IMR-90 (cell line): Measurements from ENCODE around the gene ZFHX3. TPM values are rescaled to one million over a fixed set of nuclear protein-coding genes. Genes with fewer than 3 reads are reported as not detected.

Experiments
- ATAC-seq: fragments of 200-7000 bp; cut with Tn5 transposase; 2 replicates; pipeline ENCODE4 v1.9.1; 2020; ENCODE audit warnings: low read depth, mild to moderate bottlenecking, moderate library complexity
- BruUV-seq: library from RNA; stranded (reverse); fragments of 400-500 nt; replicated peaks from 2 replicates; lab custom pipeline; 2021; lab: Mats Ljungman, UMichigan
- CTCF ChIA-PET: fragments of 300-600 bp; formaldehyde crosslinking; extraction: SDS; loops from one replicate; lab custom pipeline; 2021; ENCODE audit warnings: antibody characterized with exemption; lab: Yijun Ruan, JAX
- POLR2A ChIA-PET: fragments of 300-600 bp; sonication (Branson Sonifier 250); formaldehyde crosslinking; loops from one replicate; lab custom pipeline; 2022; ENCODE audit warnings: antibody characterized with exemption; ENCODE audit not compliant: unreplicated experiment; lab: Charles Lee
- DNase-seq: peaks from one replicate; pipeline ENCODE4 v3.0.0; 2013
- H2AFZ ChIP-seq: replicated peaks from 2 replicates; pipeline ENCODE3; 2013; ENCODE audit warnings: low read length, mild to moderate bottlenecking; ENCODE audit not compliant: poor library complexity
- H2AK5ac ChIP-seq: 2 replicates; pipeline ENCODE4 v1.6.1; 2013; ENCODE audit warnings: low read depth, low read length, inconsistent platforms
- H2AK9ac ChIP-seq: replicated peaks from 2 replicates; pipeline ENCODE3; 2013; ENCODE audit warnings: mild to moderate bottlenecking, low read depth, low read length, moderate library complexity; ENCODE audit not compliant: poor library complexity
- H2BK120ac ChIP-seq: 2 replicates; pipeline ENCODE4 v1.6.1; 2013; ENCODE audit warnings: low read depth, low read length, inconsistent platforms
- H2BK15ac ChIP-seq: 3 replicates; pipeline ENCODE4 v1.6.1; 2013; ENCODE audit warnings: low read depth, low read length, inconsistent platforms
- H2BK20ac ChIP-seq: 2 replicates; pipeline ENCODE4 v1.6.1; 2013; ENCODE audit warnings: low read depth, mild to moderate bottlenecking, inconsistent platforms, low read length, moderate library complexity
- H2BK5ac ChIP-seq: 2 replicates; pipeline ENCODE4 v1.6.1; 2013; ENCODE audit warnings: mild to moderate bottlenecking, low read depth, low read length, inconsistent platforms; ENCODE audit not compliant: poor library complexity, severe bottlenecking
- H3K14ac ChIP-seq: replicated peaks from 2 replicates; pipeline ENCODE4 v1.6.1; 2013; ENCODE audit warnings: low read depth, low read length, inconsistent platforms
- H3K18ac ChIP-seq: 2 replicates; pipeline ENCODE4 v1.6.1; 2013; ENCODE audit warnings: low read depth, low read length, control low read depth
- H3K23ac ChIP-seq: 2 replicates; pipeline ENCODE4 v1.6.1; 2013; ENCODE audit warnings: low read depth, low read length, inconsistent platforms
- H3K27ac ChIP-seq: 2 replicates; pipeline ENCODE4 v1.5.1; 2013; ENCODE audit warnings: mild to moderate bottlenecking, control low read depth, low read length; ENCODE audit not compliant: insufficient read depth
- H3K27me3 ChIP-seq: 2 replicates; pipeline ENCODE4 v1.6.1; 2013; ENCODE audit warnings: low read length; ENCODE audit not compliant: control insufficient read depth, insufficient read depth
- H3K36me3 ChIP-seq: 2 replicates; pipeline ENCODE4 v1.6.1; 2013; ENCODE audit warnings: low read length, mixed read lengths; ENCODE audit not compliant: control insufficient read depth, insufficient read depth
- H3K4ac ChIP-seq: 2 replicates; pipeline ENCODE4 v1.6.1; 2013; ENCODE audit warnings: low read depth, low read length, inconsistent platforms
- H3K4me1 ChIP-seq: 2 replicates; pipeline ENCODE4 v1.6.1; 2013; ENCODE audit warnings: low read length, mixed read lengths; ENCODE audit not compliant: control insufficient read depth, insufficient read depth
- H3K4me2 ChIP-seq: 2 replicates; pipeline ENCODE4 v1.6.1; 2013; ENCODE audit warnings: low read depth, mild to moderate bottlenecking, control low read depth, low read length, moderate library complexity
- H3K4me3 ChIP-seq: 2 replicates; pipeline ENCODE4 v1.5.1; 2013; ENCODE audit warnings: low read depth, mild to moderate bottlenecking, control low read depth, low read length, moderate library complexity; ENCODE audit not compliant: insufficient read depth
- H3K56ac ChIP-seq: 2 replicates; pipeline ENCODE4 v1.6.1; 2013; ENCODE audit warnings: low read length, inconsistent platforms; ENCODE audit not compliant: insufficient read depth; ENCODE audit errors: extremely low read depth
- H3K79me1 ChIP-seq, 2 experiments: 2 replicates each; pipeline ENCODE4 v1.6.1; 2013; ENCODE audit warnings: low read length in 2 of 2, inconsistent platforms in 1 of 2, low read depth in 1 of 2
- H3K9ac ChIP-seq: 2 replicates; pipeline ENCODE4 v1.6.1; 2013; ENCODE audit warnings: low read depth, low read length, control low read depth
- H3K9me1 ChIP-seq: 2 replicates; pipeline ENCODE4 v1.6.1; 2013; ENCODE audit warnings: low read length, inconsistent platforms; ENCODE audit not compliant: insufficient read depth
- H3K9me3 ChIP-seq: 2 replicates; pipeline ENCODE4 v1.6.1; 2013; ENCODE audit warnings: low read length; ENCODE audit not compliant: control insufficient read depth, insufficient read depth
- H4K20me1 ChIP-seq: 2 replicates; pipeline ENCODE4 v1.6.1; 2013; ENCODE audit warnings: low read length, inconsistent platforms; ENCODE audit not compliant: insufficient read depth
- H4K5ac ChIP-seq: 2 replicates; pipeline ENCODE4 v1.6.1; 2013; ENCODE audit warnings: mild to moderate bottlenecking, low read depth, low read length, control low read depth
- H4K8ac ChIP-seq, 2 experiments: 2 replicates each; pipeline ENCODE4 v1.6.1; 2013; ENCODE audit warnings: low read depth in 2 of 2, low read length in 2 of 2, control low read depth in 1 of 2, inconsistent platforms in 1 of 2
- H4K91ac ChIP-seq: 2 replicates; pipeline ENCODE4 v1.6.1; 2013; ENCODE audit warnings: low read depth, low read length, inconsistent platforms; ENCODE audit not compliant: insufficient read depth
- CEBPB ChIP-seq: IDR thresholded peaks from 2 replicates; pipeline ENCODE4 v1.6.1; 2012; ENCODE audit warnings: low read depth, low read length, improper control_type of control experiment
- CHD1 ChIP-seq: IDR thresholded peaks from 2 replicates; pipeline ENCODE4 v1.6.1; 2012; ENCODE audit warnings: low read depth, low read length, improper control_type of control experiment
- RFX5 ChIP-seq: IDR thresholded peaks from 2 replicates; pipeline ENCODE4 v1.8.0; 2012; ENCODE audit warnings: low read depth, mild to moderate bottlenecking, low read length, moderate library complexity
- WGBS, 2 experiments: methylation state at CpG; one replicate each; pipeline versions ENCODE4 v1.1.5 to v1.1.7; 2013; ENCODE audit warnings: missing lambda C conversion rate in 2 of 2; ENCODE audit not compliant: insufficient read length in 1 of 2; ENCODE audit errors: extremely low coverage in 2 of 2; 5-methylcytosine and 5-hydroxymethylcytosine counted together
- dilution Hi-C: fragments of 300-500 bp; cut with HindIII; formaldehyde crosslinking; loops from one replicate; pipeline ENCODE4 v1.14.3; 2018; ENCODE audit warnings: low sequenced_read_pairs; ENCODE audit not compliant: unreplicated experiment
- in situ Hi-C: fragments of 300-500 bp; cut with MboI; formaldehyde crosslinking; loops from 3 replicates; pipeline ENCODE4 v1.14.3; 2019; ENCODE audit warnings: low sequenced_read_pairs, inconsistent platforms, mixed read lengths
- intact Hi-C: fragments of 100-400 bp; cut with micrococcal nuclease; formaldehyde crosslinking; loops from 2 replicates; pipeline ENCODE4 v1.10.0; 2022
- polyA plus RNA-seq, 3 experiments: library from polyadenylated mRNA; depleted of rRNA; stranded (reverse); fragments of >200 nt; gene quantifications; 2 replicates each; pipeline ENCODE4 v1.2.3, GENCODE V29; 2012; ENCODE audit warnings: low replicate concordance in 1 of 3
- total RNA-seq: library from RNA; depleted of rRNA; stranded (reverse); fragments of >200 nt; gene quantifications from 2 replicates; pipeline ENCODE4 v1.2.3, GENCODE V29; 2012
- TF ChIP-seq, protein P1 (sequence below): conservative IDR thresholded peaks from 2 replicates; pipeline ENCODE4 v1.5.1; 2012; ENCODE audit warnings: mild to moderate bottlenecking, low read depth, low read length, improper control_type of control experiment
- TF ChIP-seq, protein P2 (sequence below): fragments of 150-350 bp; IDR thresholded peaks from 2 replicates; pipeline ENCODE4 v1.6.1; 2016; ENCODE audit warnings: low read depth, mild to moderate bottlenecking, low read length, moderate library complexity, borderline replicate concordance

ZFHX3 gene
- total and polyA plus RNA-seq, 2 of the 4 experiments (the other 2 are of a cell fraction) = 1.4 to 1.7 TPM

DNA sequence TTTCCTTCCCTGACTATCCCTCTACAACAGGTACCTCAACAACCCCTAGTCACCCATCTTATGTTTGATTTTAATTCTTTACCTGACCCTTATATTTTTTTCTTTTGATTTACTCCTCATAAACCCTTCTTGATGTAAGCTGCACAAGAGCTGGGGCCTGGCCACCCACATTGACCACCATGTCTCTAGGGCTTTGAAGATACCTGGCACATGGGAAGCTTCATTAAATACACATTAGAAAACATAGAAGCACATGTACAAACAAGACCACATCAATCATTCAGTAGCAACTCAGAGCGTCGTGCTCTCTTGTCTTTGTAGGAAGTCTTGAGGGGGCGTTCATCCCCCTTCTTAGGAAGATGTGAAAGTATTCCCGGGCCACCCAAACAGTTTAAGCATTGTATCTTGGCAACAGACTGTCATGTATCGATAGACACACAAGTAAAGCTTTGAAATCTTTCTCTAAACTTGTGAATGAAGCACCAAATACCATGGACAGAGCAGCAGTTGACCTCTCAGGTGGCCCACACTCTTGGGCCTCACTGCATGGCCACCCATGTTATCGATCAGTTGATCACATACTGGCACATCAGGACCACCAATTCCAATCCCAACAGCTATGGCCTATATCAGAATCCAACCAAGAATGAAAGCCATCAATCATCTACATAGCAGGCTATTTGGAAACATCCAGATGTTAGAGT lies 183.6 kb downstream of the ZFHX3 start:
- no peak overlapping the region for H2BK15ac ChIP-seq
- CTCF ChIA-PET = no interaction called here
- H3K36me3 ChIP-seq = no peaks in the 10 kb centered on the region; the same call in none of the 2 replicates
- ATAC-seq = no peak
- H3K27ac ChIP-seq = no peak overlapping the region
- no peak overlapping the region for H3K18ac ChIP-seq
- H3K23ac ChIP-seq = no peak overlapping the region
- 100% methylated on average over 1 of the region's 6 CpGs; no CpG with 5 or more reads in 1 of the 2 experiments for WGBS, 2 experiments
- DNase-seq = no peak
- H3K14ac ChIP-seq = no peak overlapping the region
- peaks cover 5% of the 10 kb centered on the region; the same call in 1 of the 2 replicates for H3K9me1 ChIP-seq
- H3K9ac ChIP-seq = no peak overlapping the region
- no peak overlapping the region for H2AK9ac ChIP-seq
- no peak overlapping the region for H2BK120ac ChIP-seq
- H3K4me3 ChIP-seq = no peak overlapping the region
- peaks cover 21 to 27% of the 10 kb centered on the region in 2 experiments for H3K79me1 ChIP-seq
- H2BK20ac ChIP-seq = no peak overlapping the region
- H4K8ac ChIP-seq = no peak overlapping the region
- POLR2A ChIA-PET = no interaction called here
- H2BK5ac ChIP-seq = no peak overlapping the region
- no peak overlapping the region for H4K91ac ChIP-seq
- no peak overlapping the region for H2AK5ac ChIP-seq
- TF ChIP-seq, protein P1, sequence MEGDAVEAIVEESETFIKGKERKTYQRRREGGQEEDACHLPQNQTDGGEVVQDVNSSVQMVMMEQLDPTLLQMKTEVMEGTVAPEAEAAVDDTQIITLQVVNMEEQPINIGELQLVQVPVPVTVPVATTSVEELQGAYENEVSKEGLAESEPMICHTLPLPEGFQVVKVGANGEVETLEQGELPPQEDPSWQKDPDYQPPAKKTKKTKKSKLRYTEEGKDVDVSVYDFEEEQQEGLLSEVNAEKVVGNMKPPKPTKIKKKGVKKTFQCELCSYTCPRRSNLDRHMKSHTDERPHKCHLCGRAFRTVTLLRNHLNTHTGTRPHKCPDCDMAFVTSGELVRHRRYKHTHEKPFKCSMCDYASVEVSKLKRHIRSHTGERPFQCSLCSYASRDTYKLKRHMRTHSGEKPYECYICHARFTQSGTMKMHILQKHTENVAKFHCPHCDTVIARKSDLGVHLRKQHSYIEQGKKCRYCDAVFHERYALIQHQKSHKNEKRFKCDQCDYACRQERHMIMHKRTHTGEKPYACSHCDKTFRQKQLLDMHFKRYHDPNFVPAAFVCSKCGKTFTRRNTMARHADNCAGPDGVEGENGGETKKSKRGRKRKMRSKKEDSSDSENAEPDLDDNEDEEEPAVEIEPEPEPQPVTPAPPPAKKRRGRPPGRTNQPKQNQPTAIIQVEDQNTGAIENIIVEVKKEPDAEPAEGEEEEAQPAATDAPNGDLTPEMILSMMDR = no peak
- TF ChIP-seq RFX5 (no peak), CHD1 (no peak), CEBPB (no peak)
- TF ChIP-seq, protein P2, sequence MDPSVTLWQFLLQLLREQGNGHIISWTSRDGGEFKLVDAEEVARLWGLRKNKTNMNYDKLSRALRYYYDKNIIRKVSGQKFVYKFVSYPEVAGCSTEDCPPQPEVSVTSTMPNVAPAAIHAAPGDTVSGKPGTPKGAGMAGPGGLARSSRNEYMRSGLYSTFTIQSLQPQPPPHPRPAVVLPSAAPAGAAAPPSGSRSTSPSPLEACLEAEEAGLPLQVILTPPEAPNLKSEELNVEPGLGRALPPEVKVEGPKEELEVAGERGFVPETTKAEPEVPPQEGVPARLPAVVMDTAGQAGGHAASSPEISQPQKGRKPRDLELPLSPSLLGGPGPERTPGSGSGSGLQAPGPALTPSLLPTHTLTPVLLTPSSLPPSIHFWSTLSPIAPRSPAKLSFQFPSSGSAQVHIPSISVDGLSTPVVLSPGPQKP = no peak
- in situ Hi-C loops (no loop called here), dilution Hi-C loops (no loop called here), intact Hi-C loops (no loop called here)
- H3K27me3 ChIP-seq = no peaks in the 10 kb centered on the region
- H3K56ac ChIP-seq = no peak overlapping the region
- H3K4me1 ChIP-seq = peaks cover under 1% of the 10 kb centered on the region
- no peak overlapping the region for H3K4ac ChIP-seq
- H3K4me2 ChIP-seq = no peak overlapping the region
- H2AFZ ChIP-seq = no peak overlapping the region
- H3K9me3 ChIP-seq = no peaks in the 10 kb centered on the region
- no peak overlapping the region for H4K5ac ChIP-seq
- no peaks in the 10 kb centered on the region for H4K20me1 ChIP-seq
- BruUV-seq = no TSS peak
